ENCODE data around the gene FKRP.

DNA sequence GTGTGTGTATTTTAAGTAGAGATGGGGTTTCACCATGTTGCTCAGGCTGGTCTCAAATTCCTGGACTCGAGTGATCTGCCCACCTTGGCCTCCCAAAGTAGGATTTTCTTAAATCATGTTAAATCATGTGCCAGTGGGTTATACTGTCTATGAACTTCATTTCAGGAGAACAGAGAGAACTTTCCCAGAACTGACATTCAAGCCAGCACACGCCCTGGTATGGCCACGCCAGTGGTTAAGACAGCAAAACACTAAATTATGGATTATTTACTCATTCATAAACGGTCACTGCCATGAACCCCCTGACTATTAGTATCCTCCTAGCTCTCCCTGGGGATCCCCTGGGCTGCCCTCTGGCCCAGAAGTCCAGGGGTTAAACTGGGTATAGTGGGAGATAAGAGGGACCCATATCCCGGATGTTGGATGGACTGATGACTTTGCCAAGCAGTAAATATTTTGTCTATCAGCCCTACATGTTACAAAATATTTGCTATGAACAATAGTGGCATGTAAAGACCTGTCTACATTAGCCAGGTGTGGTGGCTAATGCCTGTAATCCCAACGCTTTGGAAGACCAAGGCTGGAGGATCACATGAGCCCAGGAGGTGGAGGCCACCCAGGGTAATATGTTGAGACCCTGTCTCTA, 16.5 kb downstream of the FKRP start:
- TF ChIP-seq, protein P1, sequence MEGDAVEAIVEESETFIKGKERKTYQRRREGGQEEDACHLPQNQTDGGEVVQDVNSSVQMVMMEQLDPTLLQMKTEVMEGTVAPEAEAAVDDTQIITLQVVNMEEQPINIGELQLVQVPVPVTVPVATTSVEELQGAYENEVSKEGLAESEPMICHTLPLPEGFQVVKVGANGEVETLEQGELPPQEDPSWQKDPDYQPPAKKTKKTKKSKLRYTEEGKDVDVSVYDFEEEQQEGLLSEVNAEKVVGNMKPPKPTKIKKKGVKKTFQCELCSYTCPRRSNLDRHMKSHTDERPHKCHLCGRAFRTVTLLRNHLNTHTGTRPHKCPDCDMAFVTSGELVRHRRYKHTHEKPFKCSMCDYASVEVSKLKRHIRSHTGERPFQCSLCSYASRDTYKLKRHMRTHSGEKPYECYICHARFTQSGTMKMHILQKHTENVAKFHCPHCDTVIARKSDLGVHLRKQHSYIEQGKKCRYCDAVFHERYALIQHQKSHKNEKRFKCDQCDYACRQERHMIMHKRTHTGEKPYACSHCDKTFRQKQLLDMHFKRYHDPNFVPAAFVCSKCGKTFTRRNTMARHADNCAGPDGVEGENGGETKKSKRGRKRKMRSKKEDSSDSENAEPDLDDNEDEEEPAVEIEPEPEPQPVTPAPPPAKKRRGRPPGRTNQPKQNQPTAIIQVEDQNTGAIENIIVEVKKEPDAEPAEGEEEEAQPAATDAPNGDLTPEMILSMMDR (IDR thresholded peaks at IDR 0.05), result no peak
- no peak for TF ChIP-seq POLR2A (IDR thresholded peaks at IDR 0.05)
